Left hindlimb (tissue), 1 donor: Measurements from ENCODE around the gene OLAH.

Experiments
- DNase-seq: peaks from one replicate; pipeline ENCODE4 v3.0.0-alpha.2; 2018

OLAH gene

DNA sequence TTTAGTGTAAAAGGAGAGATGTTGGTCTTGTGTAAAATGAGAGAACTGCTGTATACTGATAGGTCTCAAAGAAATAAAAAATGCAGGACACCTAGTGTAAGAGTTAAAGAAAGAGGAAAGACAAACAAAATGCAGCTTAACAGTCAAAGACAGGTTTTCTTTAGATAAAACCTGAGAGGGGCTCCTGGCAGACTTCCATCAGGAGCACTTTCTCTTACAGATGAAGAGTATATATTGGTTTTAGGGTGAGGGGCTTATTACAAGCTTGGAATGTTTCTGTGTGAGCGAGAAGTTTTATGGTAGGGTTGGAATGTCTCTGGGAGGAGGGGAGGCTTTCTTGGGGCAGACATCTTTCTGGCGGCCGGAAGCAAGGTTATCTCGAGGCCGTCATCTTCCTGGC is 28.6 kb downstream of the OLAH start:
- DNase-seq: no peak

DNA sequence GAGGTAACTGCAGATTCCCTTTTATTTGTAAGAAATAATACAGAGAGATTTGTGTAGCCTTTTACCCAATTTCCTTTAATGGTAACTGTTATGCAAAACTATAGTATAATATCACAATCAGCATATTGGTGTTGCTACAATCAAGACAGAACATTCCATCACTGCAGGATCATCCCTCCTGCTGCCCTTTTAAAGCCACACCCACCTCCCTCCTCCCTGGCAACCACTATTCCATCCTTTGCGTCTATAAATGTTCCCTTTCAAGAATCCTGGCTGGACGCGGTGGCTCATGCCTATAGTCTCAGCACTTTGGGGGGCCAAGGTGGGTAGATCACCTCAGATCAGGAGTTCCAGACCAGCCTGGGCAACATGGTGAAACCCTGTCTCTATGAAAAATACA is 31.7 kb downstream of the OLAH start:
- DNase-seq: no peak

DNA sequence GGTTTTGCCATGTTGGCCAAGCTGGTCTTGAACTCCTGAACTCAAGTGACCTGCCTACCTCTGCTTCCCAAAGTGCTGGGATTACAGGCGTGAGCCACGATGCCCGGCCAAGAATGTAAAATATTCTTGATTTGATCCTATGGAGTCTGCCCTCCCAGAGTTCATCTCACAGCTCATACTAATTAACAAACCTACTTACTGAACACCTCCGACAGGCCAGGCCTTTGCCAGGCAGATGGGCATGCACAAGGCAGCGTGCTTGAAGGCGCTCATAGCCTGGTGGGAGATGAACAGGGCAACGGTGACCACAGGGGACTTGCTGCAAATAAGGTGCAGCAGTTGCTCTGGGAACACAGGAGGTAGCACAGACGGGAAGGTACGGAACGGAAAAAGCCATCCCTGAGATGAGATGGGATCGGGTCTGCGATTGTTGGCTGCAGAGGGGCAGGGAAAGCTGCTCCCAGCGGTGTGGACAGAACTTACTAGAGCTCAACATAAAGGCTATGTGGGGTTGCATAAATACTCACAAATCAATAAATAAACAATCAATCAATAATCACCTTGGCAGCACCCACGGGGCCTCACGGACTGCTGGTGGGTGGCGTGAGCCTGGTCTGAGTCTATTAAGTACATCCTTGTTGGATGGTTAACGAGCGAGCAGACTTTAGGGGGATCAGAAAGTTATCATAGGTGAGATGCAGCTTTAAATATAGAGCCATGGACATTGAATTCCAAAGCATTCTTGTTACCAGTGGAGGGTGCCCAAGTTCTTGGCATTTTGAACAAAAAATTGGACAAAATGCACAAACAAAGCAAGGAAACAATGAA is 40.1 kb downstream of the OLAH start:
- no peak for DNase-seq

DNA sequence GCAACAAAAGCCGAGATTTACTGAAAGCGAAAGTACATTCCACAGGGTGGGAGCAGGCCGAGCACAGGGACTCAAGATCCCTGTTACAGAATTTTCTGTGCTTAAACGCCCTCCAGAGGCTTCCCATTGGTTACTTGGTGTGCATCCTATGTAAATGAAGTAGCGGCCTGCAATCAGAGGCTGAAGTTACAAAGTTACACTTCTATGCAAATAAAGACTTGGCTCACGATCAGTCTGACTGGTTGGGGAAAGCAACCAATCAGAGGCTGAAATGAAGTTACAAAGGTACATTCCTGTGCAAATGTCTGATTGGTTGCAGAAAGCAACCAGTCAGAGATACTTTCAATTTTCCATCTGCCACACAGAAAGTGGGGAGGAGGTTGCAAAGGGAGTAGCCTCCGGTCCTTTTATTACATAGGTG is 40.8 kb downstream of the OLAH start:
- DNase-seq: peak; percentile 59

GRCh38 chr10:15088428-15089261 is 44.9 kb downstream of the OLAH start, which contains the start of gene ACBD7:
ACBD7 (minus strand) TSS chr10:15088776; CDS start chr10:15088728, 48 bp downstream.
- DNase-seq: peak; percentile 82

DNA sequence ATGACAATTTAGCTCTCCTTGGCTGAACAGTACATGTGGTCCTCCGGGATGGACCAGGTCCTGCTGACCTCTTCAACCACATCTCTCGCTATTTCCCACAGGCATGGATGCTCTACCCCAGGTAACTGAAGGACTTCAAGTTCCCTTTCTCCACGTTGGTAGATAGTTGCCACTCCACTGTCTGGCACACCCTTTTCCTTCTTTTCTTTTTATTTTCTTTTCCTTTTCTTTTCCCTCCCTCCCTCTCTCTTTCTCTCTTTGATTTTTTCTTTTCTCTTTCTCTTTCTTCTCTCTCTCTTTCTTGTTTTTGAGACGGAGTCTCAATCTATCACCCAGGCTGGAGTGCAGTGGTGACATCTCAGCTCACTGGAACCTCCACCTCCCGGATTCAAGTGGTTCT is 47.7 kb downstream of the OLAH start:
- DNase-seq: no peak

DNA sequence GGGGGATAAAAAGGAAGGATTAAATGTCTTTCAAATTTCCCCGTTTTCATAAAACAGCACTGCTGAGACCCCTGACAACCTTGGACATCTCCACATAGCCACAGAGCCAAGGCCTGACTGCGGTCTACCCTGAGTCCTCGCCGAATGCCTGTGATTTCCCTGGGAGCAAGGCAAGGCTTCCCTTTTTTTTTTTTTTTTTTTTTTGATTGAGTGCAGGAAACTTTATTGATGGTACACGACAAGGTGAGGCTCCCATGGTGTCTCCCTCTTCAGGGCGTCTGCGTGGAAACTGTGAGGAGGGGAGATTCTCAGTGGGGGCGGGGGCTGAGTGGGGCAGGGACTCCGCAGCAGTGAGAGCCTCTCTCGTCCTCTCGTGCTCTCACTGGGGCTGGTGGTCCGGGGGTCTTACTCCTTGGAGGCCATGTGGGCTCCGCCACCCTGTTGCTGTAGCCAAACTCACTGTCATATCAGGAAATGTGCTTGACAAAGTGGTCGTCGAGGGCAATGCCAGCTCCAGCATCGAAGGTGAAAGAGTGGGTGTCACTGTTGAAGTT is 49.2 kb downstream of the OLAH start:
- DNase-seq: no peak

DNA sequence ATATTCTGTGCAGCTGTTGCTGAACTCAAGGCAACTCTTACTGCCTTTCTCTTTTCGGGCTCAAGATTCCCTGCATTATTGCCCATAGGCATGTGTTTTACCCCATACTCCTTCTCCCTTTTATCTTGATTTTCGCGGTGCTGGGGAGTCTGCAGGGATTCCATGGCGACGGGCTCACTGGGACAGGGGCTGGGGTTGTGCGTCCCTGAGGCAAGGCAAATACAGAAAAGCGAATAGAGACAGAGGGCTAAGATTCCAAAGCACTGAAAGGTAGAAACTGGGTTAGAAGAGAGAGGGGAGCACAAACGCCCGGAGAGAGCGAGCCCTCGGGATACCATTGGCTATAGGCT is 52.9 kb downstream of the OLAH start:
- DNase-seq: no peak

DNA sequence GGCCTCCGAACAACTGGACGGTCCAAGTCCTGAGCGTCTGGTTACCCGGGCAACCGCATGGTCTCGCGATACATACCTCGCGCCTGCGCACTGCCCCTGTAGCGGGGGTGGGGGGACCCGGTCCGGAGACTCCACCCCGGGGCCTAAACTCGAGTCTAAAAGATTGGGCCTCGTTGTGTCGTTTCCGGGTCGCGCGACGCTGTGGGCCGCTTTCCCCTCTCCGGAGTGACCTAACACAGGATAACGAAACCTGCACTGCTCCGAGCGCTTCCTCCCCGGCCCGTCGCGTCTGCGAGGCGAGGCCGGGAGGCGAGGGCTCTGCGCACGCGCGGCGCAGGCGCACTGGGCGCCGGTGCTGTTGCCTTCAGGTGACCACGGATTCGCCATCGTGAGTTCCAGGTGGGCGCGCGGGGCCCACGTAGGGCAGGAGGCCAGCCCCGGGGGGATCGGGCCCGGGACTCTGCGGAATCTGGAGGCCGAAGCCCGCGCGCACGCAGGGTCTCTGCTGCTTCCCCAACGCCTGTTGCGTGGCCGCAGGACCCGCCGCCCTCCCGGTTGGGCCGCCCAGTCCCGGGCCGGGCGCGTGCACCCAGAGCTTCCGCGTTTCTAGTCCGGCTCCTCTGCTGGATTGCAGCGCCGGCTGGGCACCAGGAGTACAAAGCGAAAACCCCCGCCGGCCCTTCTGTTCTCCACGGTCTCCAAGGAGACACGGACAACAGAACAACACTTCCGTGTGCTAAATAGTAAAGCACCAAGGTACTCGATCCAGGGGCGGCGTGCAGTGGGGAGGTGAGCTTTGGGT is 53.5 kb downstream of the OLAH start, which contains the start of gene RPP38:
TSS of gene RPP38 (plus strand) at position 345 of the 802 bp plus-strand sequence. CDS start 5,960 bp downstream, outside the sequence.
- peak; percentile 98 for DNase-seq

DNA sequence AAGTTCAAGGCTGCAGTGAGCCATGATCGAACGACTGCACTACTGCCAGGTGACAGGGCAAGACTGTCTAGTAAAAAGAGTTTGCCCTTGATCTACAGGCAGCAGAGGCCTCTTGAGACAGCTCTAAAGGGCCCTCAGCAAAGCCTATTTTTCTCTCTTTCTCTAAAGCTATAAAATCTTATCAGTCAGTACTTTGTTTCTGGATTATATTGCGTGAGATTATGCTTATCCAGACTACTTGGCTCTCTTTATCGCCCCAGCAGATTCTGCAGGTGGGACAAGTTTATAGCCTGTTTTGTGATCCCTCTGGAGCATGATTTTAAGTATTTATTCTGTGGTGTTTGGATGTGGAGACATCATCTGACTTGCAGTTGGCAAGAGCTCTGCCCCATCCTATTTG is 56.1 kb downstream of the OLAH start:
- DNase-seq: no peak

- no peak for DNase-seq
Observed at GRCh38 chr10:15103513-15103912, 59.8 kb downstream of the OLAH start.

DNA sequence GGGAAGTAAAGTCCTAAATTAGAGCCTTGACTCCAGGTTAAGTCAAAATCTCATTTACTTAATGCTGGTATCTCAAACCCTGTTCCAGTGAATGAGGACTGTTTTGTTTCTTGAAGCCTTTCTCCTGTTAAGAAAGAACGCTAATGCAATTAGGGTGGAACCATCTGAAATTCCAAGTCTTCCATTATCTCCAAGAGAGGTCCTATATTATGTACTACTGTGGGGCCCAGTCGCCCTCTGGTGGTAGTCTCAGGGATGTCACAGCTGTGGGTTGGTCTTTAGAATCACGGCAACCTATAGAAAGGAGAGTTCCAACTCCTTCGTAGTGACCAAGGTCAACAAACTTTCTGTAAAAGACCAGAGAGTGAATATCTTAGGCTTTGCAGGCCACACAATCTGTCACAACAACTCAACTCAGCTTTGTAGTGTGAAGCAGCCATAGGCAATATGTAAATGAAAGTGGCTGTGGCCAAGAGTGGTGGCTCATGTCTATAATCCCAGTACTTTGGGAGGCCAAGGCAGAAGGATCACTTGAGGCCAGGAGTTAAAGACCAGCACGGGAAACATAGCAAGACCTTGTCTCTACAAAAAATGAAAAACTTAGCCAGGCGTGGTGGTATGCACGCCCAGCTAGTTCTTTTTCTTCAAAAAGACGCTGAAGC is 62.7 kb downstream of the OLAH start:
- DNase-seq: peak; percentile 70

- no peak for DNase-seq
Observed at GRCh38 chr10:15112657-15113056, 68.9 kb downstream of the OLAH start.

DNA sequence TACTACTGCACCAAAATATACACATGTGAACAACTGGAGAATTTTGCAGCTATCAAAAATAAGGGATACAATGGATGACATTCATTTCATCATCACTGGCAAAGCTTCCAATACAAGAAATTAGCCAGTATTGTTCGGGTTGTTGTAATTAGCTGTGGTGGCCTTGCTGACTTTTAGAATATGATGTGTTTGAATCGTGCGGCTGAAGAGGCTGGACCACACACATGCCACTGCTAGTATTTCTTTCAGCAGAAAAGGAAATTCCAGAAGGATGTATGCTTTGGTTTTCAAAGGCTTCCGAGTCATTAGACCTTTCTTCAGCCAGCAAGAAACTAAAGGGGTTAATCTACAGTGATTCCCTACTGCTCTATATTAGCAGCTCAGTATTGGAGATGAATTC is 70.0 kb downstream of the OLAH start:
- no peak for DNase-seq

DNA sequence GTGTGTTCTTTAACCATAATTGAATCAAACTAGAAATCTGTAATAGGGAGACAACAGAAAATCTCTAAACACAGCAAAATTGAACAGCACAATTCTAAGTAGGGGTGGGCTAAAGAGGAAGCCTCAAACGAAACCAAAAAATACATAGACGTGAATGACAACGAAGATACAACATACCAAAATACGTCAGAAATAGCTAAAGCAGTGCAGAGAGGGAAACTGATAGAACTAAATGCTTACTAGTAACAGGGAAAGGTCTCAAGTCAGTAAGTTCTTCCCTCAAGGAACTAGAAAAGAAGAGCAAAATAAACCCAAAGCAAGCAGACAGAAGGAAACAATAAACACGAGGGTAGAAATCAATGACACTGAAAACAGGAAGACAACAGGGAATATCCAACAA is 72.5 kb downstream of the OLAH start:
- DNase-seq: no peak

DNA sequence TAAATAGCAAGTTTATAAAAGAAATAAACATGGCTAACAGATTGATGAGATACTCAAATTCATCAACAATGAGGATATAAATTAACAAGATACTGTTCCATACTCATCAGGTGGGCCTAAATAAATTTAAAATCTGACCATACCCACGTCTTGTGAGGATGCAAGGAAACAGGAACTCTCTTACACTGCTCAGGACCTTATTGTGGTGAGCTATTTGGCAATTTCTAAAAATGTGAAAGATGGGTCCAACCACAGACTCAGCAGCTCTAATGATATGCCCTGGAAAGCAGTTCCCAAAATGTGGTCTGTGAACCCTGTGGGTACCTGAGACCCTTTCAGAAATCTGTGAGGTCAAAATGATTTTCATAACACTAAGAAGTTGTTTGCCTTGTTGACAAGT is 74.9 kb downstream of the OLAH start:
- no peak for DNase-seq

DNA sequence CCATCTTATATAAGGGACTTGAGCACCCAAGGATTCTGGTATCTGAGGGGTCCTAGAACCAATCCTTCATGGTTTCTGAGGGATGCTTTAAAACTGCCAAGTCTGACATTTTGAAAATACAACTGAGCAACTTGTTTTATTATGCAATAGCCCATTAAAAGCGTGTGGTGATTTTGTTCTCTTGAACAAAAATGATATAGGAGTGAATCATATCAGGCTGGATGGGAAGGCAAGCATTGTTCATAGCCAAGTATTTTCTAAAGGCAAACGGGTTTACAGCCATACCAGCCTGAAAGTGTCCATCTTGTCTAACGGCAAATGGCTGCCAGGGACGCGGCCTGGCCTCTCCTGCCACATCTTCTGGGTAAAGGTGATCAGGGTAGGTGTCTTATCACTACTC is 76.8 kb downstream of the OLAH start:
- no peak for DNase-seq

DNA sequence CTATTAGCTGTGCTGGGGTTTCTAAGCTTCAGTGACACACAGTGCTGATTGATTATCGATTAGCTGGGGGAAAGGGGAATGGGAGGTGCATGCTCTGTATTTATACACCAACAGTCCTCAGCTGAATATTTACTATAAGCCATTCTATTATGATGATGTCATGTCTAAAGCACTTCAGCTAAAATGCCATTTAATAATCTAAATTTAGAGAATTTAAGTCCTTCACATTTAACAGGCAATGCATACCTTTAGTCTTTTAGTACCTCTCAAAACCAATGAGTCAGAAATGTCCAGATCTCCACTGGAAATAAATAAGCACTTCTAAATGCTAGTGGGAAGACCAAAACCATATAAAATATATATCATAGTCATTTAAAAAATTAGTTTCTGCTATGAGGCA is 78.0 kb downstream of the OLAH start:
- DNase-seq: no peak

DNA sequence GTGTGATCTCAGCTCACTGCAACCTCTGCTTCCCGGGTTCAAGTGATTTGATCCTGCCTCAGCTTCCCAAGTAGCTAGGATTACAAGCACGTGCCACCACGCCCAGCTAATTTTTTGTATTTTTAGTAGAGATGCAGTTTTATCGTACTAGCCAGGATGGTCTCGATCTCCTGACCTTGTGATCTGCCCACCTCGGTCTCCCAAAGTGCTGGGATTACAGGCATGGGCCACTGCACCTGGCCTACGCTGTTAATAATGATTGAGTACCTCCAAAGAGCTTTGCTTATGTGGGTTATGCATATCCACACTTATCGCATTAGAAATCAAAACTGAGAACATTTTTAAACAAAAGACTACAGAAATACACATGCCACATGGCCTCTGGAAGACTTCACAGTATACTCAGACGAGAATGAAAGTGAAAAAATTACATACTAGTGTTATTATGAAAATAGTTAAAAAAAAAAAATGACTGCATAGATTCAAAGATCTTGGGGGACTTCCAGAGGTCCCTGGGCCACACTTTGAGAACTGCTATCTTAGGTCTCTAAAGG is 78.8 kb downstream of the OLAH start:
- no peak for DNase-seq
